Measurements from ENCODE around the gene CDC42BPG.

- TF ChIP-seq POLR2A (IDR thresholded peaks at IDR 0.05; ENCODE audit: borderline replicate concordance, extremely low read depth, insufficient read depth, insufficient read length) = no peak
- TF ChIP-seq FOSL1 (IDR thresholded peaks at IDR 0.05; ENCODE audit: low read depth) = no peak
- TF ChIP-seq CTCF (IDR thresholded peaks at IDR 0.05 in 2 of 3, conservative IDR thresholded peaks at IDR 0.05 in 1 of 3; ENCODE audit: borderline replicate concordance in 1 of 3, insufficient read depth in 1 of 3, low read depth in 2 of 3, low read length in 2 of 3) = no peak
- TF ChIP-seq CEBPB (IDR thresholded peaks at IDR 0.05; ENCODE audit: low read depth) = no peak
These were observed 20.8 kb downstream of the CDC42BPG start for GRCh38 chr11:64823568-64824119.
